ENCODE data around the gene POLA2. TPM values are rescaled to one million over a fixed set of nuclear protein-coding genes. Genes with fewer than 3 reads are reported as not detected.

POLA2 gene
- total RNA-seq, 1 donor: 12.2 TPM

- H3K9me3 ChIP-seq (ENCODE audit: low read depth, low read length): no peaks in the 10 kb centered on the region
- peaks cover 45% of the 10 kb centered on the region for H3K4me1 ChIP-seq (ENCODE audit: insufficient read depth, low read length)
- no peaks in the 10 kb centered on the region for H3K27me3 ChIP-seq (ENCODE audit: insufficient read depth, low read length)
- no peak overlapping the region for H3K4me3 ChIP-seq (ENCODE audit: low read length)
Measured at GRCh38 chr11:65288706-65289536, 27.2 kb downstream of the POLA2 start.

- Histone ChIP-seq H3K9me3 (ENCODE audit: low read depth, low read length) (no peaks in the 10 kb centered on the region), H3K4me3 (ENCODE audit: low read length) (no peak overlapping the region), H3K27me3 (ENCODE audit: insufficient read depth, low read length) (no peaks in the 10 kb centered on the region), H3K4me1 (ENCODE audit: insufficient read depth, low read length) (peaks cover 45% of the 10 kb centered on the region)
Measured at GRCh38 chr11:65290448-65291165, 28.8 kb downstream of the POLA2 start.

GRCh38 chr11:65291613-65292012 lies 29.9 kb downstream of the POLA2 start:
- no peak overlapping the region for H3K4me3 ChIP-seq (ENCODE audit: low read length)
- H3K4me1 ChIP-seq (ENCODE audit: insufficient read depth, low read length): peaks cover 45% of the 10 kb centered on the region
- H3K27me3 ChIP-seq (ENCODE audit: insufficient read depth, low read length): no peaks in the 10 kb centered on the region
- H3K9me3 ChIP-seq (ENCODE audit: low read depth, low read length): no peaks in the 10 kb centered on the region

GRCh38 chr11:65292890-65293289 lies 31.1 kb downstream of the POLA2 start:
- no peaks in the 10 kb centered on the region for H3K27me3 ChIP-seq (ENCODE audit: insufficient read depth, low read length)
- H3K9me3 ChIP-seq (ENCODE audit: low read depth, low read length): no peaks in the 10 kb centered on the region
- no peak overlapping the region for H3K4me3 ChIP-seq (ENCODE audit: low read length)
- peaks cover 45% of the 10 kb centered on the region for H3K4me1 ChIP-seq (ENCODE audit: insufficient read depth, low read length)

GRCh38 chr11:65293909-65294381 lies 32.2 kb downstream of the POLA2 start:
- Histone ChIP-seq H3K4me3 (ENCODE audit: low read length) (no peak overlapping the region), H3K4me1 (ENCODE audit: insufficient read depth, low read length) (peaks cover 45% of the 10 kb centered on the region), H3K27me3 (ENCODE audit: insufficient read depth, low read length) (no peaks in the 10 kb centered on the region), H3K9me3 (ENCODE audit: low read depth, low read length) (no peaks in the 10 kb centered on the region)

- no peak overlapping the region for H3K4me3 ChIP-seq (ENCODE audit: low read length)
- H3K9me3 ChIP-seq (ENCODE audit: low read depth, low read length): no peaks in the 10 kb centered on the region
- H3K27me3 ChIP-seq (ENCODE audit: insufficient read depth, low read length): no peaks in the 10 kb centered on the region
- peaks cover 36% of the 10 kb centered on the region for H3K4me1 ChIP-seq (ENCODE audit: insufficient read depth, low read length)
Measured at GRCh38 chr11:65295001-65295400, 33.2 kb downstream of the POLA2 start.

GRCh38 chr11:65295571-65296341 lies 34.0 kb downstream of the POLA2 start:
- Histone ChIP-seq H3K4me1 (ENCODE audit: insufficient read depth, low read length) (peaks cover 29% of the 10 kb centered on the region), H3K9me3 (ENCODE audit: low read depth, low read length) (no peaks in the 10 kb centered on the region), H3K27me3 (ENCODE audit: insufficient read depth, low read length) (no peaks in the 10 kb centered on the region), H3K4me3 (ENCODE audit: low read length) (no peak overlapping the region)

- Histone ChIP-seq H3K4me1 (ENCODE audit: insufficient read depth, low read length) (peaks cover 15% of the 10 kb centered on the region), H3K27me3 (ENCODE audit: insufficient read depth, low read length) (no peaks in the 10 kb centered on the region), H3K4me3 (ENCODE audit: low read length) (no peak overlapping the region), H3K9me3 (ENCODE audit: low read depth, low read length) (no peaks in the 10 kb centered on the region)
Measured at GRCh38 chr11:65297026-65297672, 35.4 kb downstream of the POLA2 start.

GRCh38 chr11:65298131-65298535 lies 36.4 kb downstream of the POLA2 start:
- no peaks in the 10 kb centered on the region for H3K27me3 ChIP-seq (ENCODE audit: insufficient read depth, low read length)
- peaks cover 5% of the 10 kb centered on the region for H3K4me1 ChIP-seq (ENCODE audit: insufficient read depth, low read length)

GRCh38 chr11:65298655-65299179 lies 37.0 kb downstream of the POLA2 start:
- no peaks in the 10 kb centered on the region for H3K4me1 ChIP-seq (ENCODE audit: insufficient read depth, low read length)
- H3K4me3 ChIP-seq (ENCODE audit: low read length): no peak overlapping the region
- H3K27me3 ChIP-seq (ENCODE audit: insufficient read depth, low read length): no peaks in the 10 kb centered on the region
- no peaks in the 10 kb centered on the region for H3K9me3 ChIP-seq (ENCODE audit: low read depth, low read length)

More at GRCh38 chr11:65298131-65298535, 36.4 kb downstream of the POLA2 start:
- Histone ChIP-seq H3K9me3 (ENCODE audit: low read depth, low read length) (no peaks in the 10 kb centered on the region), H3K4me3 (ENCODE audit: low read length) (no peak overlapping the region)

GRCh38 chr11:65300621-65301275 lies 39.0 kb downstream of the POLA2 start:
- no peaks in the 10 kb centered on the region for H3K9me3 ChIP-seq (ENCODE audit: low read depth, low read length)
- no peak overlapping the region for H3K4me3 ChIP-seq (ENCODE audit: low read length)
- no peaks in the 10 kb centered on the region for H3K4me1 ChIP-seq (ENCODE audit: insufficient read depth, low read length)
- H3K27me3 ChIP-seq (ENCODE audit: insufficient read depth, low read length): no peaks in the 10 kb centered on the region

- Histone ChIP-seq H3K9me3 (ENCODE audit: low read depth, low read length) (no peaks in the 10 kb centered on the region), H3K4me1 (ENCODE audit: insufficient read depth, low read length) (no peaks in the 10 kb centered on the region), H3K4me3 (ENCODE audit: low read length) (no peak overlapping the region), H3K27me3 (ENCODE audit: insufficient read depth, low read length) (no peaks in the 10 kb centered on the region)
Measured at GRCh38 chr11:65301491-65302329, 39.9 kb downstream of the POLA2 start.

GRCh38 chr11:65303555-65303954 lies 41.8 kb downstream of the POLA2 start:
- no peaks in the 10 kb centered on the region for H3K9me3 ChIP-seq (ENCODE audit: low read depth, low read length)
- no peaks in the 10 kb centered on the region for H3K27me3 ChIP-seq (ENCODE audit: insufficient read depth, low read length)
- no peak overlapping the region for H3K4me3 ChIP-seq (ENCODE audit: low read length)
- H3K4me1 ChIP-seq (ENCODE audit: insufficient read depth, low read length): peaks cover 9% of the 10 kb centered on the region

All from mononuclear cell (primary cell).